ENCODE measurements around the gene MECP2. TPM values are rescaled to one million over a fixed set of nuclear protein-coding genes. Genes with fewer than 3 reads are reported as not detected.

Gene MECP2
- polyA plus RNA-seq, 1 donor (not counting 4 experiments of a cell fraction or from before 2014, with no cell fraction given) = 9.9 TPM

- no peak overlapping the region for H3K27ac ChIP-seq (ENCODE audit: control insufficient read depth, insufficient read depth, low read length)
- FAIRE-seq (no peak), DNase-seq (ENCODE audit: low read depth, low spot score) (no peak)
- H3K9me3 ChIP-seq (ENCODE audit: control insufficient read depth, low read depth, low read length) = no peaks in the 10 kb centered on the region
- dilution Hi-C loops (cut with MboI; ENCODE audit: extremely low pct_ligation_motif_present, low sequenced_read_pairs) = no loop called here
- H3K36me3 ChIP-seq (ENCODE audit: control insufficient read depth in 2 of 2, extremely low read depth in 1 of 2, insufficient read depth in 2 of 2, low read length in 2 of 2) = no peaks in the 10 kb centered on the region
- H3K27me3 ChIP-seq (ENCODE audit: control insufficient read depth, extremely low read depth, insufficient read depth, low read length) = no peaks in the 10 kb centered on the region
- peaks cover 5% of the 10 kb centered on the region for H3K4me1 ChIP-seq (ENCODE audit: control insufficient read depth, extremely low read depth, insufficient read depth, low read length)
- TF ChIP-seq EZH2 (IDR thresholded peaks at IDR 0.05; ENCODE audit: low read length) (no peak), CTCF (optimal IDR thresholded peaks at IDR 0.05 in 1 of 3, IDR thresholded peaks at IDR 0.05 in 1 of 3, conservative IDR thresholded peaks at IDR 0.05 in 1 of 3; ENCODE audit: extremely low read depth in 1 of 3, insufficient read depth in 2 of 3, low read length in 3 of 3) (no peak)
- H3K4me3 ChIP-seq (ENCODE audit: control insufficient read depth in 2 of 3, extremely low read depth in 1 of 3, insufficient read depth in 2 of 3, low read depth in 1 of 3, low read length in 3 of 3) = no peak overlapping the region
- H4K20me1 ChIP-seq (ENCODE audit: control insufficient read depth, extremely low read depth, insufficient read depth, low read length) = no peaks in the 10 kb centered on the region
- H3K79me2 ChIP-seq (ENCODE audit: control insufficient read depth, insufficient read depth, low read length) = no peaks in the 10 kb centered on the region
- H3K9me1 ChIP-seq (ENCODE audit: control insufficient read depth, extremely low read depth, insufficient read depth, low read length) = no peaks in the 10 kb centered on the region
- H2AFZ ChIP-seq (ENCODE audit: control insufficient read depth, low read length) = no peak overlapping the region
- no peak overlapping the region for H3K9ac ChIP-seq (ENCODE audit: control insufficient read depth, extremely low read depth, insufficient read depth, low read length)
- H3K4me2 ChIP-seq (ENCODE audit: control insufficient read depth, extremely low read depth, insufficient read depth, low read depth, low read length) = no peak overlapping the region
Observed at GRCh38 chrX:154004315-154004714, 93.2 kb downstream of the MECP2 start.

GRCh38 chrX:154002215-154002719 is 95.2 kb downstream of the MECP2 start:
- H3K27me3 ChIP-seq (ENCODE audit: control insufficient read depth, extremely low read depth, insufficient read depth, low read length) = no peaks in the 10 kb centered on the region
- no peaks in the 10 kb centered on the region for H4K20me1 ChIP-seq (ENCODE audit: control insufficient read depth, extremely low read depth, insufficient read depth, low read length)
- DNase-seq (ENCODE audit: low read depth, low spot score) (no peak), FAIRE-seq (no peak)
- H3K4me3 ChIP-seq (ENCODE audit: control insufficient read depth in 2 of 3, extremely low read depth in 1 of 3, insufficient read depth in 2 of 3, low read depth in 1 of 3, low read length in 3 of 3) = no peak overlapping the region
- no peak overlapping the region for H2AFZ ChIP-seq (ENCODE audit: control insufficient read depth, low read length)
- no peak for TF ChIP-seq CTCF (optimal IDR thresholded peaks at IDR 0.05 in 1 of 3, IDR thresholded peaks at IDR 0.05 in 1 of 3, conservative IDR thresholded peaks at IDR 0.05 in 1 of 3; ENCODE audit: extremely low read depth in 1 of 3, insufficient read depth in 2 of 3, low read length in 3 of 3)
- TF ChIP-seq EZH2 (IDR thresholded peaks at IDR 0.05; ENCODE audit: low read length) = no peak
- H3K4me1 ChIP-seq (ENCODE audit: control insufficient read depth, extremely low read depth, insufficient read depth, low read length) = peaks cover 5% of the 10 kb centered on the region
- no peaks in the 10 kb centered on the region for H3K9me1 ChIP-seq (ENCODE audit: control insufficient read depth, extremely low read depth, insufficient read depth, low read length)
- dilution Hi-C loops (cut with MboI; ENCODE audit: extremely low pct_ligation_motif_present, low sequenced_read_pairs) = no loop called here
- H3K9me3 ChIP-seq (ENCODE audit: control insufficient read depth, low read depth, low read length) = no peaks in the 10 kb centered on the region
- no peak overlapping the region for H3K9ac ChIP-seq (ENCODE audit: control insufficient read depth, extremely low read depth, insufficient read depth, low read length)
- H3K79me2 ChIP-seq (ENCODE audit: control insufficient read depth, insufficient read depth, low read length) = no peaks in the 10 kb centered on the region
- no peaks in the 10 kb centered on the region for H3K36me3 ChIP-seq (ENCODE audit: control insufficient read depth in 2 of 2, extremely low read depth in 1 of 2, insufficient read depth in 2 of 2, low read length in 2 of 2)
- no peak overlapping the region for H3K27ac ChIP-seq (ENCODE audit: control insufficient read depth, insufficient read depth, low read length)
- H3K4me2 ChIP-seq (ENCODE audit: control insufficient read depth, extremely low read depth, insufficient read depth, low read depth, low read length) = no peak overlapping the region

All from keratinocyte (primary cell).